Immature natural killer cell (primary cell): ENCODE measurements around the gene TAS2R30. TPM values are rescaled to one million over a fixed set of nuclear protein-coding genes. Genes with fewer than 3 reads are reported as not detected.
A peak's percentile ranks its signal among the peaks of the same experiment; 100 is the strongest.
"Not testable (repeated sequence)": the region's sequence is repeated elsewhere in the genome, so short reads cannot be mapped to it uniquely, and the experiment has no call there.

Source experiments
- DNase-seq, 3 donors: peaks; one replicate each; pipeline ENCODE4 v3.0.0; 2022; ENCODE audit warnings: mixed read lengths in 1 of 3
- H3K27ac Mint-ChIP-seq, 6 donors: one replicate each; pipeline ENCODE4 v1.8.0; 2020; ENCODE audit warnings: mixed read lengths in 6 of 6, mild to moderate bottlenecking in 5 of 6, inconsistent platforms in 4 of 6, moderate library complexity in 3 of 6
- H3K27me3 Mint-ChIP-seq, 3 donors: one replicate each; pipeline ENCODE4 v1.8.0; 2020 to 2021; ENCODE audit warnings: low read depth in 3 of 3, mild to moderate bottlenecking in 3 of 3, mixed read lengths in 3 of 3, moderate library complexity in 3 of 3, inconsistent platforms in 1 of 3
- H3K36me3 Mint-ChIP-seq, 3 donors: one replicate each; pipeline ENCODE4 v1.8.0; 2020; ENCODE audit warnings: mixed read lengths in 3 of 3, inconsistent platforms in 2 of 3, mild to moderate bottlenecking in 2 of 3
- H3K4me1 Mint-ChIP-seq, 2 donors: one replicate each; pipeline ENCODE4 v1.8.0; 2020; ENCODE audit warnings: inconsistent platforms in 2 of 2, mild to moderate bottlenecking in 2 of 2, mixed read lengths in 2 of 2, moderate library complexity in 1 of 2
- H3K4me3 Mint-ChIP-seq, 5 donors: one replicate each; pipeline ENCODE4 v1.8.0; 2020; ENCODE audit warnings: mild to moderate bottlenecking in 5 of 5, mixed read lengths in 5 of 5, inconsistent platforms in 3 of 5, moderate library complexity in 3 of 5
- H3K9me3 Mint-ChIP-seq, 6 donors: one replicate each; pipeline ENCODE4 v1.8.0; 2020; ENCODE audit warnings: mild to moderate bottlenecking in 6 of 6, mixed read lengths in 6 of 6, inconsistent platforms in 4 of 6, moderate library complexity in 3 of 6
- polyA plus RNA-seq, 3 donors: library from polyadenylated mRNA; unstranded; fragments of 300-500 nt; fragmentation: Illumina TruSeq; gene quantifications; one replicate each; pipeline ENCODE4 v1.2.3, GENCODE V29; 2021

TAS2R30 gene
- polyA plus RNA-seq, 3 donors from 2014 or later, result not detected

- no peaks in the 10 kb centered on the region for H3K27me3 Mint-ChIP-seq
- H3K36me3 Mint-ChIP-seq, result peaks cover 7 to 12% (median 11%) of the 10 kb centered on the region in 3 donors
Measured at GRCh38 chr12:11152725-11153124, 18.3 kb upstream of the TAS2R30 start.

GRCh38 chr12:11150832-11151231 is 16.4 kb upstream of the TAS2R30 start:
- no peak overlapping the region for H3K4me3 Mint-ChIP-seq
- no peak for DNase-seq
- H3K4me1 Mint-ChIP-seq, result peaks cover 24 to 45% of the 10 kb centered on the region in 2 donors
- H3K9me3 Mint-ChIP-seq, result no peaks in the 10 kb centered on the region
- peaks cover 6 to 11% (median 7%) of the 10 kb centered on the region in 3 donors for H3K36me3 Mint-ChIP-seq
- H3K27ac Mint-ChIP-seq, result no peak overlapping the region
- no peaks in the 10 kb centered on the region for H3K27me3 Mint-ChIP-seq

More at GRCh38 chr12:11152725-11153124, 18.3 kb upstream of the TAS2R30 start:
- peaks cover 31 to 62% of the 10 kb centered on the region in 2 donors for H3K4me1 Mint-ChIP-seq
- H3K4me3 Mint-ChIP-seq, result no peak overlapping the region
- DNase-seq, result no peak
- no peak overlapping the region for H3K27ac Mint-ChIP-seq
- H3K9me3 Mint-ChIP-seq, result peaks cover 0 to 5% (median 0%) of the 10 kb centered on the region in 6 donors

- no peak for DNase-seq
- Mint-ChIP-seq H3K9me3 (peaks cover 0 to 5% (median 0%) of the 10 kb centered on the region in 6 donors), H3K4me3 (no peak overlapping the region), H3K4me1 (peaks cover 16 to 27% of the 10 kb centered on the region in 2 donors), H3K36me3 (peaks cover 7 to 17% (median 15%) of the 10 kb centered on the region in 3 donors), H3K27me3 (peaks cover 0 to 1% (median 0%) of the 10 kb centered on the region in 3 donors), H3K27ac (no peak overlapping the region)
Measured at GRCh38 chr12:11147420-11147819, 13.0 kb upstream of the TAS2R30 start.

GRCh38 chr12:11144297-11144696 is 9.9 kb upstream of the TAS2R30 start:
- Mint-ChIP-seq H3K27ac (no peak overlapping the region), H3K9me3 (peaks cover 0 to 5% (median 0%) of the 10 kb centered on the region in 6 donors), H3K27me3 (peaks cover 0 to 1% (median 0%) of the 10 kb centered on the region in 3 donors), H3K36me3 (peaks cover 0 to 17% (median 12%) of the 10 kb centered on the region in 3 donors), H3K4me3 (no peak overlapping the region), H3K4me1 (peaks cover 10 to 37% of the 10 kb centered on the region in 2 donors)
- DNase-seq, result no peak

GRCh38 chr12:11143352-11143751 is 8.9 kb upstream of the TAS2R30 start:
- Mint-ChIP-seq H3K4me1 (peaks cover 8 to 37% of the 10 kb centered on the region in 2 donors), H3K4me3 (no peak overlapping the region)

GRCh38 chr12:11136075-11136474 is 1.6 kb upstream of the TAS2R30 start:
- Mint-ChIP-seq H3K4me3 (no peak overlapping the region), H3K27me3 (no peaks in the 10 kb centered on the region), H3K4me1 (peaks cover 4 to 68% of the 10 kb centered on the region in 2 donors), H3K9me3 (no peaks in the 10 kb centered on the region), H3K27ac (no peak overlapping the region), H3K36me3 (no peaks in the 10 kb centered on the region)
- no peak for DNase-seq

More at GRCh38 chr12:11143352-11143751, 8.9 kb upstream of the TAS2R30 start:
- peaks cover 0 to 1% (median 0%) of the 10 kb centered on the region in 3 donors for H3K27me3 Mint-ChIP-seq
- H3K9me3 Mint-ChIP-seq, result peaks cover 0 to 5% (median 0%) of the 10 kb centered on the region in 6 donors
- peaks cover 0 to 17% (median 12%) of the 10 kb centered on the region in 3 donors for H3K36me3 Mint-ChIP-seq
- peak overlapping the region in 1 of 6 donors; percentile 10 for H3K27ac Mint-ChIP-seq
- DNase-seq, result no peak

- Mint-ChIP-seq H3K4me1 (peaks cover 8 to 78% of the 10 kb centered on the region in 2 donors), H3K4me3 (no peak overlapping the region), H3K27me3 (no peaks in the 10 kb centered on the region), H3K27ac (no peak overlapping the region), H3K9me3 (no peaks in the 10 kb centered on the region), H3K36me3 (peaks cover 0 to 5% (median 0%) of the 10 kb centered on the region in 3 donors)
- DNase-seq, result no peak
Measured at GRCh38 chr12:11133816-11134215, 628 bp downstream of the TAS2R30 start.

- Mint-ChIP-seq H3K27ac (no peak overlapping the region), H3K4me3 (no peak overlapping the region), H3K9me3 (no peaks in the 10 kb centered on the region), H3K4me1 (peaks cover 8 to 83% of the 10 kb centered on the region in 2 donors), H3K36me3 (peaks cover 0 to 8% (median 0%) of the 10 kb centered on the region in 3 donors), H3K27me3 (no peaks in the 10 kb centered on the region)
- DNase-seq, result no peak
Measured at GRCh38 chr12:11133162-11133561, 1.3 kb downstream of the TAS2R30 start.

GRCh38 chr12:11130999-11131398 is 3.4 kb downstream of the TAS2R30 start:
- no peak overlapping the region for H3K4me3 Mint-ChIP-seq
- H3K4me1 Mint-ChIP-seq, result peaks cover 8 to 72% of the 10 kb centered on the region in 2 donors
- H3K9me3 Mint-ChIP-seq, result no peaks in the 10 kb centered on the region
- DNase-seq, result no peak
- peaks cover 3 to 13% (median 6%) of the 10 kb centered on the region in 3 donors for H3K36me3 Mint-ChIP-seq
- no peaks in the 10 kb centered on the region for H3K27me3 Mint-ChIP-seq
- peak overlapping the region in 2 of 6 donors; percentile 19 to 59 for H3K27ac Mint-ChIP-seq

- no peaks in the 10 kb centered on the region for H3K9me3 Mint-ChIP-seq
- DNase-seq, result no peak
- no peak overlapping the region for H3K27ac Mint-ChIP-seq
- H3K27me3 Mint-ChIP-seq, result no peaks in the 10 kb centered on the region
- H3K4me1 Mint-ChIP-seq, result peaks cover 8 to 66% of the 10 kb centered on the region in 2 donors
- H3K4me3 Mint-ChIP-seq, result no peak overlapping the region
- peaks cover 3 to 13% (median 6%) of the 10 kb centered on the region in 3 donors for H3K36me3 Mint-ChIP-seq
Measured at GRCh38 chr12:11130382-11130781, 4.1 kb downstream of the TAS2R30 start.

GRCh38 chr12:11114130-11114529 is 20.3 kb downstream of the TAS2R30 start:
- H3K27ac Mint-ChIP-seq, H3K27me3 Mint-ChIP-seq, H3K4me3 Mint-ChIP-seq, DNase-seq: not testable (repeated sequence)
- Mint-ChIP-seq H3K9me3 (peaks cover 0 to 14% (median 10%) of the 10 kb centered on the region in 6 donors), H3K4me1 (peaks cover 36 to 97% of the 10 kb centered on the region in 2 donors), H3K36me3 (peaks cover 10 to 34% (median 27%) of the 10 kb centered on the region in 3 donors)

- not testable (repeated sequence) for H3K27me3 Mint-ChIP-seq, DNase-seq
- peaks cover 0 to 14% (median 11%) of the 10 kb centered on the region in 6 donors for H3K9me3 Mint-ChIP-seq
- peaks cover 54 to 96% of the 10 kb centered on the region in 2 donors for H3K4me1 Mint-ChIP-seq
- H3K36me3 Mint-ChIP-seq, result peaks cover 10 to 30% (median 12%) of the 10 kb centered on the region in 3 donors
- H3K27ac Mint-ChIP-seq, result peak overlapping the region in 4 of 6 donors; percentile 2 to 62 (median 36)
- peak overlapping the region in 2 of 5 donors; percentile 8 to 55 for H3K4me3 Mint-ChIP-seq
Measured at GRCh38 chr12:11111213-11111612, 23.2 kb downstream of the TAS2R30 start.

- peaks cover 0 to 14% (median 11%) of the 10 kb centered on the region in 6 donors for H3K9me3 Mint-ChIP-seq
- peaks cover 53 to 79% of the 10 kb centered on the region in 2 donors for H3K4me1 Mint-ChIP-seq
- H3K27ac Mint-ChIP-seq, result peak overlapping the region; percentile 8 to 82 (median 65)
- peaks cover 10 to 30% (median 16%) of the 10 kb centered on the region in 3 donors for H3K36me3 Mint-ChIP-seq
- H3K4me3 Mint-ChIP-seq, result peak overlapping the region; percentile 46 to 85 (median 70)
- peaks cover 0 to 3% (median 2%) of the 10 kb centered on the region in 3 donors for H3K27me3 Mint-ChIP-seq
- no peak for DNase-seq
Measured at GRCh38 chr12:11108862-11109261, 25.6 kb downstream of the TAS2R30 start.

- Mint-ChIP-seq H3K4me3 (peak overlapping the region in 2 of 5 donors; percentile 17 to 41), H3K27me3 (peaks cover 0 to 3% (median 2%) of the 10 kb centered on the region in 3 donors), H3K4me1 (peaks cover 49 to 72% of the 10 kb centered on the region in 2 donors), H3K27ac (peak overlapping the region in 3 of 6 donors; percentile 0 to 60 (median 30)), H3K9me3 (peaks cover 0 to 16% (median 11%) of the 10 kb centered on the region in 6 donors), H3K36me3 (peaks cover 10 to 24% (median 13%) of the 10 kb centered on the region in 3 donors)
- no peak for DNase-seq
Measured at GRCh38 chr12:11107719-11108118, 26.7 kb downstream of the TAS2R30 start.
